Ovary (tissue), 3 donors: ENCODE measurements around the gene CADPS.

ENCODE experiments used
- CTCF ChIP-seq, 3 donors: fragments of 450-650 bp in 2 of 3; fragments of 200-600 bp in 1 of 3; IDR thresholded peaks; one replicate each; pipeline versions ENCODE4 v1.5.1 to v1.8.0; 2016 to 2022; ENCODE audit warnings: antibody characterized with exemption in 3 of 3, mild to moderate bottlenecking in 1 of 3
- EP300 ChIP-seq: sonication (generic); formaldehyde crosslinking; IDR thresholded peaks from one replicate; pipeline ENCODE4 v1.6.1; 2017; ENCODE audit warnings: antibody characterized with exemption
- POLR2A ChIP-seq: fragments of 450-650 bp; IDR thresholded peaks from one replicate; pipeline ENCODE4 v1.6.1; 2017; ENCODE audit warnings: antibody characterized with exemption, mild to moderate bottlenecking, moderate library complexity
- donor health status: DM: no; HTN: no; CAD: no.

GRCh38 chr3:62587579-62588031, 287.6 kb downstream of the CADPS start:
- TF ChIP-seq CTCF (IDR thresholded peaks at IDR 0.05) (no peak), POLR2A (no peak), EP300 (no peak)
